ENCODE results near the gene UBL3. TPM values are rescaled to one million over a fixed set of nuclear protein-coding genes. Genes with fewer than 3 reads are reported as not detected.

UBL3 gene
- total and polyA plus RNA-seq, 10 donors, result 10.2 to 39.1 (median 30.5) TPM

- Histone ChIP-seq H3K27ac (no peak overlapping the region), H3K27me3 (replicated peaks in 1 of 7) (no peaks in the 10 kb centered on the region), H3K36me3 (no peaks in the 10 kb centered on the region), H3K4me3 (no peak overlapping the region), H3K9me3 (no peaks in the 10 kb centered on the region), H3K4me1 (peaks cover 0 to 5% (median 0%) of the 10 kb centered on the region in 6 donors)
- intact Hi-C loops (cut with DNase I; ENCODE audit: low total_unique reads), result loop anchor here (10.0 kb wide), 1 partner anchor 267 kb away; no protein-coding TSS in a partner anchor
- TF ChIP-seq POLR2AphosphoS5 (IDR thresholded peaks at IDR 0.05) (no peak), CTCF (IDR thresholded peaks at IDR 0.05 in 8 of 11, conservative IDR thresholded peaks at IDR 0.05 in 3 of 11) (no peak), POLR2A (IDR thresholded peaks at IDR 0.05) (no peak)
- WGBS, 5 donors, result 53 to 79% (median 73%) methylated on average over 1 of the region's 1 CpG
- DNase-seq, result no peak
Measured at GRCh38 chr13:29858231-29858630, 7.8 kb upstream of the UBL3 start.

GRCh38 chr13:29857085-29857484 lies 6.7 kb upstream of the UBL3 start:
- 92 to 98% (median 97%) methylated on average over 2 of the region's 2 CpGs for WGBS, 5 donors
- Histone ChIP-seq H3K27ac (no peak overlapping the region), H3K4me3 (no peak overlapping the region), H3K4me1 (peaks cover 0 to 5% (median 0%) of the 10 kb centered on the region in 6 donors), H3K27me3 (replicated peaks in 1 of 7) (no peaks in the 10 kb centered on the region), H3K9me3 (no peaks in the 10 kb centered on the region), H3K36me3 (no peaks in the 10 kb centered on the region)
- intact Hi-C loops (cut with DNase I; ENCODE audit: low total_unique reads), result loop anchor here (10.0 kb wide), 1 partner anchor 268 kb away; no protein-coding TSS in a partner anchor
- TF ChIP-seq POLR2A (IDR thresholded peaks at IDR 0.05), result no peak
- no peak for TF ChIP-seq POLR2AphosphoS5 (IDR thresholded peaks at IDR 0.05)
- no peak for TF ChIP-seq CTCF (IDR thresholded peaks at IDR 0.05 in 8 of 11, conservative IDR thresholded peaks at IDR 0.05 in 3 of 11)
- DNase-seq, result no peak

- DNase-seq, result no peak
- intact Hi-C loops (cut with DNase I; ENCODE audit: low total_unique reads), result loop anchor here (10.0 kb wide), 1 partner anchor 268 kb away; no protein-coding TSS in a partner anchor
- TF ChIP-seq POLR2AphosphoS5 (IDR thresholded peaks at IDR 0.05) (no peak), POLR2A (IDR thresholded peaks at IDR 0.05) (no peak), CTCF (IDR thresholded peaks at IDR 0.05 in 8 of 11, conservative IDR thresholded peaks at IDR 0.05 in 3 of 11) (no peak)
- Histone ChIP-seq H3K27ac (no peak overlapping the region), H3K27me3 (replicated peaks in 1 of 7) (no peaks in the 10 kb centered on the region), H3K9me3 (no peaks in the 10 kb centered on the region), H3K4me1 (peaks cover 0 to 5% (median 0%) of the 10 kb centered on the region in 6 donors), H3K36me3 (no peaks in the 10 kb centered on the region), H3K4me3 (no peak overlapping the region)
- 64 to 80% (median 67%) methylated on average over 2 of the region's 2 CpGs for WGBS, 5 donors
Measured at GRCh38 chr13:29856426-29856825, 6.0 kb upstream of the UBL3 start.

- DNase-seq, result no peak
- WGBS, 5 donors, result 48 to 70% (median 50%) methylated on average over 4 of the region's 4 CpGs
- Histone ChIP-seq H3K27ac (no peak overlapping the region), H3K9me3 (no peaks in the 10 kb centered on the region), H3K4me1 (peaks cover 0 to 9% (median 3%) of the 10 kb centered on the region in 6 donors), H3K4me3 (no peak overlapping the region), H3K27me3 (replicated peaks in 1 of 7) (no peaks in the 10 kb centered on the region), H3K36me3 (no peaks in the 10 kb centered on the region)
- no peak for TF ChIP-seq POLR2A (IDR thresholded peaks at IDR 0.05)
- TF ChIP-seq POLR2AphosphoS5 (IDR thresholded peaks at IDR 0.05), result no peak
- intact Hi-C loops (cut with DNase I; ENCODE audit: low total_unique reads), result loop anchor here (10.0 kb wide), 1 partner anchor 269 kb away; no protein-coding TSS in a partner anchor
Measured at GRCh38 chr13:29855784-29856183, 5.4 kb upstream of the UBL3 start.
